VCaP (cell line): ENCODE data around the gene ZSWIM5.
"Not testable (repeated sequence)": the region's sequence is repeated elsewhere in the genome, so short reads cannot be mapped to it uniquely, and the experiment has no call there.

ENCODE experiments used
- H3K27ac ChIP-seq: fragments of 450-650 bp; 2 replicates; pipeline ENCODE4 v1.5.1; 2017
- TF ChIP-seq, protein P1 (sequence below): fragments of 450-650 bp; conservative IDR thresholded peaks from 2 replicates; pipeline ENCODE4 v1.5.1; 2017; ENCODE audit warnings: mild to moderate bottlenecking, moderate library complexity

ZSWIM5 gene

GRCh38 chr1:45238846-45239245 lies 32.4 kb upstream of the ZSWIM5 start:
- TF ChIP-seq, protein P1, sequence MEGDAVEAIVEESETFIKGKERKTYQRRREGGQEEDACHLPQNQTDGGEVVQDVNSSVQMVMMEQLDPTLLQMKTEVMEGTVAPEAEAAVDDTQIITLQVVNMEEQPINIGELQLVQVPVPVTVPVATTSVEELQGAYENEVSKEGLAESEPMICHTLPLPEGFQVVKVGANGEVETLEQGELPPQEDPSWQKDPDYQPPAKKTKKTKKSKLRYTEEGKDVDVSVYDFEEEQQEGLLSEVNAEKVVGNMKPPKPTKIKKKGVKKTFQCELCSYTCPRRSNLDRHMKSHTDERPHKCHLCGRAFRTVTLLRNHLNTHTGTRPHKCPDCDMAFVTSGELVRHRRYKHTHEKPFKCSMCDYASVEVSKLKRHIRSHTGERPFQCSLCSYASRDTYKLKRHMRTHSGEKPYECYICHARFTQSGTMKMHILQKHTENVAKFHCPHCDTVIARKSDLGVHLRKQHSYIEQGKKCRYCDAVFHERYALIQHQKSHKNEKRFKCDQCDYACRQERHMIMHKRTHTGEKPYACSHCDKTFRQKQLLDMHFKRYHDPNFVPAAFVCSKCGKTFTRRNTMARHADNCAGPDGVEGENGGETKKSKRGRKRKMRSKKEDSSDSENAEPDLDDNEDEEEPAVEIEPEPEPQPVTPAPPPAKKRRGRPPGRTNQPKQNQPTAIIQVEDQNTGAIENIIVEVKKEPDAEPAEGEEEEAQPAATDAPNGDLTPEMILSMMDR, result no peak
- H3K27ac ChIP-seq, result no peak overlapping the region

DNA sequence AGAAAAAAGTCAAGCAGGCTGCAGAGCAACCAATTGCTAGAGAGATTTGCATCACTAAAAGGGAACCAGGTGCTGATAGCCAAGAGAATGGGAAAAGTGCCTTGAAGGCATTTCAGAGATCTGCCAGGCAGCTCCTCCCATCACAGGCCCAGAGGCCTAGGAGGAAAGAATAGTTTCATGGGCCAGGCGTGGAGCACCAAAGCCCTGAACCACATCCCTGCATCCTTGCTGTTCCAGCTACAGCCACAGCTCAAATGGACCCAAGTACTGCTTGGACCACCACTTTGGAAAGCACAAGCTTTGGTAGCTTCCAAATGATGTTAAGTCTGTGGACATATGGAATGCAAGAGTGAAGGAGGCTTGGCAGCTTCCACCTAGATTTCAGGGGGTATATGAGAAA lies 29.7 kb upstream of the ZSWIM5 start:
- TF ChIP-seq, protein P1, result no peak
- H3K27ac ChIP-seq, result no peak overlapping the region

DNA sequence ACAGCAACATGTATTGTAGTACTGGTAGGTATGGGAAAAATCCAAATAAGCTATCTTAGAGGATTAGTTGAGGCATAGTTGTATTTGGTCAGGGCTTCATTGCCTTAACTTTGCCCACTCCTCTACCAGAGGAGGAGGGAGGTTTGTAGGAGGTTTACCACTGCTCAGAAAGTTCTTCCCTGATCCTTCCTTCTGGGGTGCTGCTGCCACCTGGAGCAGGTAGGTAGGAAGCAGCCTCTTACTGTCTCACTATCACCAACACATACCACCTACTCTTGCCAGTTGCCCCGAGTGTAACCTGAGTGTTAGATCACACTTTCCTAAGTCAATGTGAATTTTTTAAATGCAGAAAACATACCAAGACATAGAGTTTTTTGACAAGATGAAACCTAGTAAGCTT lies 24.1 kb upstream of the ZSWIM5 start:
- TF ChIP-seq, protein P1, result peak; percentile 52; the same call in 1 of the 2 replicates
- no peak overlapping the region for H3K27ac ChIP-seq

DNA sequence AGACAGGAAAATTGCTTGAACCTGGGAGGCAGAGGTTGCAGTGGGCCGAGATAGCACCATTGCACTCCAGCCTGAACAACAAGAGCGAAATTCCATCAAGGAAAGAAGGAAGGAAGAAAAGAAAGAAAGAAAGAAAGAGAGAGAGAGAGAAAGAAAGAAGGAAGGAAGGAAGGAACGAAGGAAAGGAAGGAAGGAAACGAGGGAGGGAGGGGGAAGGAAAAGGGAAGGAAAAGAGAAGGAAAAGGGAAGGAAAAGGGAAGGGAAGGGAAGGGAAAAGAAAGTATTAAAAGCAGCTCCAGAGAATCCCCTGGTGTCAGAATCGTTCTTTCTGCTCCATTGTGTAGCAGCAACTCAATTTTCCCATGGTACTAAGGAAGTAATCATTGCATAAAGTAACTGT lies 19.2 kb upstream of the ZSWIM5 start:
- H3K27ac ChIP-seq, result no peak overlapping the region
- TF ChIP-seq, protein P1, result no peak

- not testable (repeated sequence) for H3K27ac ChIP-seq
These were observed 17.3 kb upstream of the ZSWIM5 start for GRCh38 chr1:45223710-45224109.

DNA sequence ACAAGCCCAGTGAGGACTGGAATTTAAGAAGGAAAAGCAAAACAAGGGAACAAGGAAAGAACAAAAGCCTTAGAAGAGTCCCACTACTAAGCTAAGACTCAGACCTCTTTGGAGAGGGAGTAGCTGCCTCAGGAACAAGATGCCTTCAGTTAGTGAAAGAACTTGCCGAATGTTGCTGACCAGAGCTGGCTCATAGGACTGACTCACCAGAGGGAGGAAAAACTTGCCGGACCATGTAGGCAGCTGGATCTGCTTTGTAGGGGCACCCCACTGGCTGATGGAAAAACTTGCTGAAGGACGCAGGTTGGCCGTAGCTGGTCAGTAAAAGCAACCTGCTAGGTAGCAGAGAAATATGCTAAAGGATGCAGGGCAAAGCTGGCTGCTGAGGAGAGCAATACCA lies 15.3 kb upstream of the ZSWIM5 start:
- TF ChIP-seq, protein P1, result no peak
- H3K27ac ChIP-seq, result no peak overlapping the region

DNA sequence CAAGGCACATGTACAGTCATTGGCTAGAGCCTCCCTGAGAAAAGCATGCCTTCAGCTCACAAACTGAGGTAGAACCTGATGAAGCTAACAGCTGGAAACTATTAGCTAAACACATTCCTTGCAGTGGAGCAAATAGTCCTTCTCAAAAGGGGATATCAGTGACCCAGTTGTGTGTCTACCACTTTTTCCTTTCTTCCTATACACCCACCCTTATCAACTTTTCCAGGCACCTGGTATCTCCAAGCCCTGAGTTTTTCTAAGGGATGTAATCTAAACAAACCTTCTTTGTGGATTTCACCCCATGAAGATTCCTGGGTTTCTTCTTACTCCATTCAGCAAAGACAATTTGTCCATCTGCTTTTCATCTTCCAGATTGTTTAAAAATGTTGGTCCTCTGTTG lies 10.5 kb upstream of the ZSWIM5 start:
- H3K27ac ChIP-seq, result no peak overlapping the region
- TF ChIP-seq, protein P1, result no peak

DNA sequence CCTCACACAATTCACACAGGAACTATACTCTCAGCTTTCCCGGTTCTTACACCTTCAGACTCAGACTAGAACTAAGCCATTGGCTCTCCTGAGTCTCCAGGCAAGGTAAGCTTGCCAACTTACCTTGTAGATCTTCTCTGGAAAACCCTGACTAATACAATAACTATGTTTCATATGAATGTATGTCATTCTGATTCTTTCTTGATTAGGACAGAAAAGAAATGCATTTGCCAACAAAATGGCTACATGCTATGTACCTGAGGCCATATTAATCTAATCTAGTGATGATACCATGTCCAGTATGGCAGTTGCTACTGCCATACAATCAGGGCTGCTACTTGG lies 9.8 kb upstream of the ZSWIM5 start:
- TF ChIP-seq, protein P1, result no peak
- H3K27ac ChIP-seq, result no peak overlapping the region
